AG09319 (cell line): ENCODE measurements around the gene ALDH1A2.
"Not testable (repeated sequence)": the region's sequence is repeated elsewhere in the genome, so short reads cannot be mapped to it uniquely, and the experiment has no call there.

Experiments used
- DNase-seq: peaks from one replicate; pipeline ENCODE4 v3.0.0-alpha.2; 2010; ENCODE audit warnings: low read depth; ENCODE audit errors: extremely low read depth
- CTCF ChIP-seq: IDR thresholded peaks from 2 replicates; pipeline ENCODE4 v1.5.1; 2011; ENCODE audit warnings: low read depth, mild to moderate bottlenecking, inconsistent platforms, low read length, moderate library complexity

ALDH1A2 gene

GRCh38 chr15:58049520-58050227 lies 15.8 kb downstream of the ALDH1A2 start:
- DNase-seq: no peak
- no peak for TF ChIP-seq CTCF

GRCh38 chr15:58048261-58048660 lies 17.2 kb downstream of the ALDH1A2 start:
- TF ChIP-seq CTCF: no peak
- DNase-seq: no peak

GRCh38 chr15:58047149-58047548 lies 18.4 kb downstream of the ALDH1A2 start:
- no peak for TF ChIP-seq CTCF
- no peak for DNase-seq

GRCh38 chr15:58046467-58046866 lies 19.0 kb downstream of the ALDH1A2 start:
- DNase-seq: no peak
- TF ChIP-seq CTCF: no peak

GRCh38 chr15:58045376-58045775 lies 20.1 kb downstream of the ALDH1A2 start:
- not testable (repeated sequence) for DNase-seq

- TF ChIP-seq CTCF: no peak
Observed at GRCh38 chr15:58044551-58044950, 21.0 kb downstream of the ALDH1A2 start.

GRCh38 chr15:58043192-58043903 lies 22.2 kb downstream of the ALDH1A2 start:
- peak; percentile 76 for TF ChIP-seq CTCF
- DNase-seq: peak; percentile 2

More at GRCh38 chr15:58044551-58044950, 21.0 kb downstream of the ALDH1A2 start:
- DNase-seq: no peak

- no peak for DNase-seq
- TF ChIP-seq CTCF: no peak
Observed at GRCh38 chr15:58042006-58042405, 23.5 kb downstream of the ALDH1A2 start.
